Inferior parietal cortex (tissue), 1 donor: Measurements from ENCODE around the gene HDAC4.

Experiments
- DNase-seq: peaks from one replicate; pipeline ENCODE4 v3.0.0-alpha.2; 2016; ENCODE audit errors: extremely low spot score

Gene HDAC4

DNA sequence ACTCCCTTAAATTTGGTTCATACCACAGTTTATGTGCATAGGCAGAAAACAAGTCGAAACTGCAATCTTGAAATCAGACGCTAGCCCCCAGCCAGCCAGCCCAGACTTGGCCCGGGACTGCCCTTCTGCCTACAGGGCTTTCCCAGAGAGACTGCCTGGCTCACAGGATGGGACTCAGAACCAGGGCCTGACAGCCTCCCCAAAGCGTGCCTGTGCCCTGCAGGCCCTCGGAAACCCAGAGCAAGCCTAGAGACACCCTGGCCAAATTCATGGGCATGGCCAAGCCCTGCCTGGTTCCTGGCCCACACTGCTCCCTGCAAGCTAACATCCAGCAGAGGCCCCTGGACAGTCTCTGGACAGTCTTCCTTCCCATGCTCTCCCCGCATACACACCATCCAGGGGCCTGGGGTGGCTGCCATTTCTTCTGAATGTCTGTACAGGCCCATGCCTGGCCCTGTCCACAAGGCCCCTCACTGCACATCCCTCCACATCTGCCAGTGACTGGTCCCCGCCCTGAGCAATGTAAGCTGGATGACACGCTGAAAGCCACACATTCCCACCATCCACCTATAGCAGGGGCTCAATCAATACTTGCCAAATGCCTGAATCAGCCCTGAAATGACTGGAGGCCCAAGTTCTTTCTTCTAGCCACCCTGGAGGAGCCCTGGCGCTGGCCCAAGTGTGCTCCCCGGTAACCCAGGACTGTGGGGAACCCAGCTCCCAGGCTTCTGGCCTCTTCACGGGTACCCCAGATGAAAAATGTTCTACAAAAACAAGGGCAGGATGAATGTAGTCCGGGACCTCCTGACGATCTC lies 73.1 kb downstream of the HDAC4 start:
- DNase-seq: no peak

DNA sequence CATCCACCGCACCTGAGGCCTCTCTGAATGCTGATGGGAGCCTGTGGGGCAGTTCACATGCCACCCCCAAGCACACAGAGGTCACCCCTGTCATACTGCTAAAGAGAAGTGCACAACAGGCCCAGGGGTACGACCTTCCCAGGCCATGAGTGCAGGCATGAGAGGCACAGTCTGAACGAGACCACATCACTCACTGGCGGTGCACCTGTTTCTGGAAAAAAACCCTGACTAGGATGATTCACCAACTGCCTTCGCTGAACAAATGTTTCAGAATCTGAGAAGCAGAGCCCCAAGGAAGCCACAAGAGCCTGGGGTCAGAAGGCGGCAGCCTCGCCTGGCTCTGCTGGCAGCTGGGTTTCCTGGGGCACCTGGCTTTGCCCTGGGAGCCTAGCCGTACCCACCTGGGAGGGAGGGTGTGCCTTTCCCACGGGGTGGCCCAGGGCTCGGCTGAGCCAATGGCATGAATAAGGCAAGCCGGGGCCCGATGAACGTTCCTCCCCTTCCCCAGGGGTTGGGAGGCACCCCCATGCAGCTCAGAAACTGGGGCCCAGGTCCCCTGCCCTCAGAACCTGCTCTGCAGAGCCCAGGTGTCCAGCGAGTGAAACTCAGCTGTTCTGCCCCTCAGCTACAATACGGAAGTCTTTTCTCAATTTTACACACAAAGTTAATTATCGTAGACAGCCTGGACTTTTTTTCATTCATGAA lies 73.8 kb downstream of the HDAC4 start:
- DNase-seq: no peak

DNA sequence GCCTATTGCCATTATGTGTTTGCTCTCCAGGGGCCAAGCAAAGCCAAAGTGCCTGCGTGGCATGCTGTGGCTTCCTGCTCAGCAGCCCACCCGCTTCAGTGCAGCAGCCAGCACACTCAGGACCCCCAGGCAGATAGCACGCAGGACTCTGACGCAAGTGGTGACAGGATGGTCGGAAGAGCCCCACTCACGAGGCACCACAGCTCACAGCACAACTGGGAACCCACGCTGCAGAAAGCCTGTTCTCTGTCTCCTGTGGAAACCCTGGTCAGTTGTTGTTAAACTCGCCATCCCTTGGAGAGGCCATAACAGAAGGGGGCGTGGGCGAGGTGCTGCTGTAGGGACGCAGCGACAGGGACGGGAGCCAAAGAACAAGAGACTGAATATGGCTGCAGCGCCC lies 76.4 kb downstream of the HDAC4 start:
- no peak for DNase-seq

DNA sequence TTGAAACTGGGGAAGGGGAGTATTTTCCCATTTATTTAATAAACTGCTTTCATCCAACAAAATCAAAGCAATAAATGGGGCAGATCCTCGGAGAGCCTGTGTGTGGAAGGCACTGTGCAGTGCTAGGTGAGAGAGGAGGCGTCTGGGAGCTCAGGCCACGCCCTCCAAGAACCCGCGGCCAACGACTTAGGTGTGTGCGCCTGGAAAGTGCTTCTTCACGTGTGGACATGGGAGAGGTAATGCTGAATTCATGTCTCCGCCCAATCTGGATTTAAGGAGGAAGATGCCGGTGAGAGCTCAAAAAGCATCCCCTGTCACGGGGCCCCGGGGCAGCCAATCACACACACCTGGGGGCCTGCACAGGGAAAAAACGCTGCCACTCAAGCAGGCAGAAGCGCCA lies 77.4 kb downstream of the HDAC4 start:
- no peak for DNase-seq

DNA sequence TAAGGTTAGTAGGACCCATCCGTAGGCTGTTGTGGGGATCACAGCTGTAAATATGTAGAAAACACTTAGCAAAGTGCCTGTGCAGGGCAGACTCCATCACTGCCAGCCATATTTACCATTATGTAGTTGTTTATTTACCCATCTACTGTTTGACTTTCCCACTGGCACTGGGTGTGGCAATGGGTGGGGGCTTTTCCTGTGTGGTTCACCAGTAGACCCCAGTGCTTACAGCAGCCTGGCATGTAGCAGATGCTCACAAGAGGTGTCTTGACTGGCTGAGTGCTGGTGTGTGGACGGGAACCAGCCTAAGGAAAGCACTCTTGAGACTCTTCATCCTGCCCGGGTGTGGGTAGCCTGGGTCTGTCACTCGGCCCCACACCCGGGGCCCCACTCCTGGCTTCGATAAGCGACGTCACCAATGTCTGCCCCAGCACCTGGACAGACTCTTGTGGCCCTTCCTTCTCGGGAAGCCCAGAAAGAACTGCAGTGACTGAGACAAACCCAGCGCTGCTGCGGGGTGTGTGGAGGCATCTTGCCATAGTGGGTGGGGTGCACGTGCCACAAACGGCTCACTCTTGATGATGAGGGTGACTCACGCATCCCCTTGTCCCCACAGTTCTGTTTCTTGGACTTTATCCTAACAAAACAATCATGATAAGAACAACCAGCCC lies 78.3 kb downstream of the HDAC4 start:
- no peak for DNase-seq

DNA sequence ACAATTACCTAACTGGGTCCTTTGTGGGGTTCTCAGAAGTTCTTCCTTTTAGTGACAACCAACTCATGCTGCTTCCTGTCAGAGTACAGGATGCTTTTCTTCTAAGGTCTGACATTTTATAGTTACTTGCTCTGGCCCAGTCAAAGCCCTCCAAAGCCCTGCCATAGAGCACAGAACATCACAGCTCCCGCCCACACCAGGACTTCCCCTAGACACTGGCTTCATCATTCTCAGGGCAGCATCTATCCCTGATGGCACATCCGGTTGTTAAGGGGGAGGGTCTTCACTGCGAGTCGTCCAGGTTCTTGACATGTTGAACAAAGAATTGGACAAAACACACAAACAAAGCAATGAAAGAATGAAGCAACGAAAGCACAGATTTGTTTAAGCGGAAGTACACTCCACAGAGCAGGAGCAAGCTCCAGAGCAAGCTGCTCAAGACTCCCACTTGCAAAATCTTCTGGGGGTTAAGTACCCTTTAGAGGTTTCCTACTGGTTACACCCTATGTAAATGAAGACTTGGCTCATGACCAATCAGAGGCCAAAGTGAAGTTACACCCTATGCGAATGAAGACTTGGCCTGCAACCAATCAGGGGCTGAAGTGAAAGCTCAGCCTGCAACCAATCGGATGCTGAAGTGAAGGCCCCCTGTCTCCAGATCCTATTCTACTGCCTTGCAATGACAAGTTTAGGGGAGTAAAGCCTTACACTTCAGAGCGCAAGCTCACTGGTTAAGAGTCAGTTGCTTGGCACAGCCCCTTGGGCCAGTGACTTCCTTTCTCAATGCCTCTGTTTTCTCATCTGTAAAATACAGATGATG lies 79.0 kb downstream of the HDAC4 start:
- DNase-seq: no peak

DNA sequence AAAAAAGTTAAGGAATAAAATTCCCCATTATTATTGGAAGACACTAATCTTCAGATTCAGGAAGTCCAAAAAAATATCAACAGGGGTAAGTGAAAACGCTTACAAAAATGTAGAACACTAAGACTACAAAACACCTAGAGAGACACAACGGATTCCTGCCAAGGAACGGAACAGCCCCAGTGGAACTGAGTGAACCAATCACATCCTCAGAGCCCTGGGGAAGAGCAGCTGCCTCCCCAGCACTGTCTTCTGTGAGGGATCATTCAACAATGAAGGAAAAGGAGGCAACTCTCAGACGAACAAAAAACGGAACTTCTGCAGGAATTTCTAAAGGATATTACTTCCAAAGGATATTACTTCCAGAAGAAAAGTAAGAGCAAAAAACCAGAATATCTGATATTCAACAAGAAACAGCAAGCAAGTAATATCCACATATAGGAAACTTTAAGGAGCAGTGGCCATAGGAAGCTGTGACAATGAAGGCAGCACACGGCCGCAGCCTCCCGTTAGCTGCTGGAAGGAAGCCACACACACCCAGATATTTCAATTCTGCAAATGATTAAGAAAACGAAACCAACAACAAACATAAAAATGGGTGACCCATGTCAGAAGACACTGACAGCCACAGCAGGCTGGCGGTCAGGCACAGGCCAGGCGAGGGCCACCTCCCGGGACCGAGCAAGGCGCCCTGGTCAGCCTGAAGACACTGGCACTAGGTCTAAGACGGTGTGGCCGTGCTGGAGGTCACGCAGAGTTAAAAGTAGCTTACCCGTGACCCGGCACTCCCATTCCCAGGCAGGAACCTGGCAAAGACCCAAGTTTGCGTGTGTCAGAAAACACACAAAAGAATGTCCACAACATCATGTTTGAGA lies 81.8 kb downstream of the HDAC4 start:
- DNase-seq: no peak

- DNase-seq: no peak
Observed at GRCh38 chr2:239318151-239318611, 82.6 kb downstream of the HDAC4 start.

DNA sequence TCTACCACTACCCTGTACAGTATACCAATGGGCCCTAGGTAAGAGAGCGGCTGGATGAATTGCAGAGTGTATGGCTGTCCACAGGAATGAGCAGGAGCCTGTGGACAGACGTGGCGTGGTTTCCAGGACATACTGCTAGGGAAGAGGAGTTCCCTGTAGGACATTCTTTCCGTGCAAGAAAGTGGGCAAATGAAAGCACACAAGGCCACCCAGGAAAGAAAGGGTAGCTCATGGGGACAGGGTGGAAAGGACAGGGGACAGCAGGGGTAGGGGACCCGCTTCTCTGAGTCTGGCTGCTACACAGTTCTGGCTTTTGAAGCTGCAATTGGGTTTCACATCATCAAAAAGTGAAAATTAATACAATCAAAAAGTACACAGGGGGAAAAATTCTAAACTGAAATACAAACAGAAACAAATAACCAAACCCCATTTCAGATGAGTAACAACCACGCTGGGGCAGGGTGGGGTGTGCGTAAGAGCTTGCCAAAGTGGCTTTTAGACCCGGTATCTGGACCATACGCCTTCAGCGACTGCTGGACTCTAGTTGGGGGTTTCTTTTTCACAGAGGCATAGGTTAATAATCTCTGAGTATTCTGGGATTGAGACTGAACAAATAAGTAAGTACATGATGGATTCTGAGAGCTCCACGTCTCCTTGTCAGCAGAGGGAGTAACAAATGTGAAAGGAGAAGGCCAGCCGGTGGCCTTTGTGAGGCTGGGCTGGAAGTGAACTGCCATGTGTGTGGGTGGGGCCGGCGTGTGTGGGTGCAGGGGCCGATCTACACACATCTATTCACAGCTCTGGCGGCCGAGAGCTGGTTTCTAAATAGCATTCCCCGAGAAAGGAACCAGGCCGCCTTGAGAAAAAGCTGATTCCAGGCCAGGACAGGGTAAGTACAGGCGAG lies 84.0 kb downstream of the HDAC4 start:
- DNase-seq: no peak

- DNase-seq: no peak
Observed at GRCh38 chr2:239315308-239315707, 85.5 kb downstream of the HDAC4 start.

- no peak for DNase-seq
Observed at GRCh38 chr2:239313776-239314175, 87.0 kb downstream of the HDAC4 start.

- no peak for DNase-seq
Observed at GRCh38 chr2:239312741-239313667, 87.8 kb downstream of the HDAC4 start.

DNA sequence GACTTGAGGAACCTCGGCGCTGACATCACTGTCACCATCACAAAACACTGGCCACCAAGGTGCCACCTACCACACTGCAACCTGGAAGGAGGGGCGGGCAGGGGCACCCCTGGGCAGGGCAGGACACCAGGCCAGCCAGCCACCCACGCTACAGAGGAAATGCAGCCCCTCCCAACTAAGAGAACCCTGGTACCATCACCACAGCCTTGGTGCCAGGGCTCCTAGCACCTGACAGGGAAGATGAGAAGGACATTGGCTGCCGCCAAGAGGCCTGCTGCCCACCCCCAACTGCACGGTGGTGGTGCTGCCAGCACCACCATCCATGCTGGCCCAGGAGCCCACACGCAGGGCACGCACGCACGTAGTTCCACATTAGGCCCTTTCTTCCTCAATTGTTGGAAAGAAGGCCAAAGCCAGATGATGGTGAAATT lies 88.7 kb downstream of the HDAC4 start:
- no peak for DNase-seq

DNA sequence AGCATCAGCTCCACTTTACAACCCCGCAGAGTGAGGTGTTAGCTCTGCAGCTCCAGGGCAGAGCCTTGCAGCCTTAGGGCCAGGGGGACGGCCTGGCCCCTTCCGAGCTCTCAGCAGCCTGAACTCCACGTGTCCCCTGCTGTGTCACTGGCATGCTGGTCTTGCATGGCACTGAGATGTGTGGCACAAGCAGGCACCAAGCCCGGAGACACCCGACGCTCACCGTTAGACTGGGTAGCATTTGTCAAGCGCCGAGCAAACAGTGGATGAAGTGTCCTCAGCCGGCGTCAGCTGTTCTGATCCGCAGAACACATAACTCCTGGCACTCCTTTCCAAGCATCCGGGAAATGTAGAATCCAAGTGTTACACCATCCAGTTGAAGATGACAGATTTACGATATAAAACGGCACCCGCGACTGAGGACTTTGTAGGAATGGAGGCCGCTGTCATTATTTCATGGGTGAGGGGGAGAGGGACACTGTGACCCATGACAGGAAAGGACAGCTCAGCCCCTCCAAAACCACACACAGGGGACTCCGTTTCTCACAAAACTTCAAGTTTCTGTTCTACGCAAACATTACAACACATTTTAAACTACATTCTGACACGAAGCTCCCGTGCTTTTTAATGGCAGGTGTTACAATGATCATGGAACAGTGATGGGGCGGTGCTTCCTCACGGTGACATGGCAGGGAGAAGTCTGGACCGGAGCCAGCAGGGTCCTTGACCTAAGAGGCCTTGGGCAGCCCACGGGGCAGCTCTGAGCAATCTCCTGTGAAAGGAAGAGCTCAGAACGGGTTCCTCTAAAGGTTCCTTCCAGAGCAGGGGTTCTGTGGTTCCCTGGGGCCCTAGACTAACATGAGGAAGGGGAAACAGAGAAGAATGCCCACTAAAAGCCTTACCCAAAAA lies 89.4 kb downstream of the HDAC4 start:
- no peak for DNase-seq

DNA sequence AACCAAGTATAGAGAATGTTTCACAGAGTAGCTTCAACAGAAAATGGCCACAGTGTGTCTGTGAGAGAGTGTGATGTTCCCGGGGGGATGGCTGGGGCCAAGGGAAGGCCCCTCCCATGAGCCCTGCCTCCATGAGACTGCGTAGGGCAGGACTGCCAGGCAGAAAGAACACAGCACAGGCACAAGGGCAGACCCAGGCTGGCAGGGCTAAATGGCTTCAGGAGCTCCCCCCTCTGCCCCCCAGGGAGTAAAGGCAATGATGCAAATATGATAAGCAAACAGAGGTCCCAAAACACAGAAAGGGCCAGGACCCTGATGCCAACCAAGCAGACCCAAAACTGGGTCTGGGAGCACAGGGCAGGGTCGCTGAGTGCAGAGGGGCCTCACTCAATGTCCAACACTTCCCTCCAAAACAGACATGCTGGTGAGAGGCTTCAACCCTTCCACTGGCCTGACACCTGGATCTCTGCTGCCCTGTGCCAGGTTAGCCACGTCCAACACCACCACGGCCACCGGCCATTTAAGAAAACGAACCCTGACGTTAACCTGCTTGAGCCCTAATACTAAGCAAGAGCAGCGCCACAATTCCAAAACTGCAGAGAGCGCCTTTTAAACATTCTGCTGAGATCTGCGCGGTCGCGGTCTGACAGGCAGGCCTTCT lies 90.3 kb downstream of the HDAC4 start:
- DNase-seq: no peak

- no peak for DNase-seq
Observed at GRCh38 chr2:239309398-239310245, 91.2 kb downstream of the HDAC4 start.
